H9 (cell line): Measurements from ENCODE around the gene MYO7A. TPM values are rescaled to one million over a fixed set of nuclear protein-coding genes. Genes with fewer than 3 reads are reported as not detected.

Experiments used
- DNase-seq: peaks from one replicate; pipeline ENCODE4 v3.0.0-alpha.2; 2017
- H2AFZ ChIP-seq: one replicate; pipeline ENCODE4 v1.6.1; 2013; ENCODE audit warnings: mild to moderate bottlenecking, low read length, control low read depth, moderate library complexity
- H2AK5ac ChIP-seq: 2 replicates; pipeline ENCODE4 v1.6.1; 2013; ENCODE audit warnings: low read length, control low read depth, mixed read lengths; ENCODE audit not compliant: insufficient read length
- H2BK120ac ChIP-seq: one replicate; pipeline ENCODE4 v1.6.1; 2013; ENCODE audit warnings: low read depth, mild to moderate bottlenecking, low read length, control low read depth, inconsistent platforms; ENCODE audit not compliant: poor library complexity, severe bottlenecking
- H2BK12ac ChIP-seq: 2 replicates; pipeline ENCODE4 v1.6.1; 2013; ENCODE audit warnings: low read length, control low read depth, mixed read lengths, low read depth; ENCODE audit not compliant: insufficient read length
- H2BK15ac ChIP-seq: 2 replicates; pipeline ENCODE4 v1.6.1; 2013; ENCODE audit warnings: low read depth, low read length, control low read depth
- H2BK20ac ChIP-seq: one replicate; pipeline ENCODE4 v1.6.1; 2013; ENCODE audit warnings: low read depth, mild to moderate bottlenecking, low read length, control low read depth, inconsistent platforms; ENCODE audit not compliant: poor library complexity, severe bottlenecking
- H2BK5ac ChIP-seq: 2 replicates; pipeline ENCODE4 v1.6.1; 2013; ENCODE audit warnings: low read length, control low read depth, mixed read lengths; ENCODE audit not compliant: insufficient read length
- H3K14ac ChIP-seq: 2 replicates; pipeline ENCODE4 v1.6.1; 2013; ENCODE audit warnings: low read length, control low read depth; ENCODE audit not compliant: insufficient read depth
- H3K18ac ChIP-seq: 2 replicates; pipeline ENCODE4 v1.6.1; 2013; ENCODE audit warnings: low read depth, mild to moderate bottlenecking, mixed read lengths, low read length, control low read depth; ENCODE audit not compliant: insufficient read length
- H3K23ac ChIP-seq: 2 replicates; pipeline ENCODE4 v1.6.1; 2013; ENCODE audit warnings: low read length, control low read depth, mixed read lengths, low read depth; ENCODE audit not compliant: insufficient read length
- H3K23me2 ChIP-seq: 2 replicates; pipeline ENCODE4 v1.6.1; 2013; ENCODE audit warnings: low read depth, mild to moderate bottlenecking, mixed read lengths, low read length, control low read depth; ENCODE audit not compliant: insufficient read length, poor library complexity, severe bottlenecking
- H3K27ac ChIP-seq: 2 replicates; pipeline ENCODE4 v1.5.1; 2013; ENCODE audit warnings: low read length, control low read depth, mixed read lengths, low read depth; ENCODE audit not compliant: insufficient read length
- H3K27me3 ChIP-seq: 2 replicates; pipeline ENCODE4 v1.6.1; 2013; ENCODE audit warnings: low read length, control low read depth, inconsistent platforms; ENCODE audit not compliant: insufficient read depth
- H3K4ac ChIP-seq: 2 replicates; pipeline ENCODE4 v1.6.1; 2013; ENCODE audit warnings: low read depth, mild to moderate bottlenecking, control low read depth, inconsistent platforms, low read length, moderate library complexity
- H3K4me1 ChIP-seq: 2 replicates; pipeline ENCODE4 v1.6.1; 2013; ENCODE audit warnings: low read length, control low read depth, inconsistent platforms; ENCODE audit not compliant: insufficient read depth
- H3K4me2 ChIP-seq: 2 replicates; pipeline ENCODE4 v1.6.1; 2013; ENCODE audit warnings: low read length, control low read depth, mixed read lengths; ENCODE audit not compliant: insufficient read length, insufficient read depth
- H3K56ac ChIP-seq: 2 replicates; pipeline ENCODE4 v1.6.1; 2013; ENCODE audit warnings: low read depth, mild to moderate bottlenecking, mixed read lengths, low read length, control low read depth; ENCODE audit not compliant: insufficient read length
- H3K79me1 ChIP-seq: 2 replicates; pipeline ENCODE4 v1.6.1; 2013; ENCODE audit warnings: low read depth, mild to moderate bottlenecking, moderate library complexity, low read length, control low read depth, inconsistent platforms; ENCODE audit not compliant: insufficient read depth, poor library complexity, severe bottlenecking
- H3K79me2 ChIP-seq: 2 replicates; pipeline ENCODE4 v1.6.1; 2013; ENCODE audit warnings: low read length, control low read depth, inconsistent platforms; ENCODE audit not compliant: insufficient read depth
- H3K9ac ChIP-seq: 2 replicates; pipeline ENCODE4 v1.6.1; 2013; ENCODE audit warnings: low read length, control low read depth, mixed read lengths; ENCODE audit not compliant: insufficient read length; ENCODE audit errors: extremely low read depth
- H3K9me3 ChIP-seq: one replicate; pipeline ENCODE4 v1.6.1; 2013; ENCODE audit warnings: low read depth, low read length, inconsistent platforms; ENCODE audit not compliant: control insufficient read depth
- H3T11ph ChIP-seq: one replicate; pipeline ENCODE4 v1.6.1; 2013; ENCODE audit warnings: mild to moderate bottlenecking, low read length, control low read depth, inconsistent platforms
- H4K20me1 ChIP-seq: one replicate; pipeline ENCODE4 v1.6.1; 2013; ENCODE audit not compliant: control insufficient read depth, insufficient read length, insufficient read depth
- H4K5ac ChIP-seq: 2 replicates; pipeline ENCODE4 v1.6.1; 2013; ENCODE audit warnings: low read depth, mild to moderate bottlenecking, mixed read lengths, low read length, control low read depth; ENCODE audit not compliant: insufficient read length
- H4K8ac ChIP-seq: replicated peaks from 2 replicates; pipeline ENCODE4 v1.6.1; 2013; ENCODE audit warnings: low read length, control low read depth, mixed read lengths, low read depth; ENCODE audit not compliant: insufficient read length
- H4K91ac ChIP-seq: 2 replicates; pipeline ENCODE4 v1.6.1; 2013; ENCODE audit warnings: low read depth, mild to moderate bottlenecking, moderate library complexity, mixed read lengths, low read length, control low read depth; ENCODE audit not compliant: insufficient read length
- H3K27ac Mint-ChIP-seq, 3 experiments: 2 replicates in 2 of 3; 3 replicates in 1 of 3; pipeline ENCODE4 v1.8.0; 2020 to 2021; ENCODE audit warnings: mixed read lengths in 3 of 3, mild to moderate bottlenecking in 1 of 3, moderate library complexity in 1 of 3
- H3K27me3 Mint-ChIP-seq: 2 replicates; pipeline ENCODE4 v1.8.0; 2021; ENCODE audit warnings: low read depth, mild to moderate bottlenecking, moderate library complexity, mixed read lengths
- H3K36me3 Mint-ChIP-seq, 3 experiments: 2 replicates in 2 of 3; 3 replicates in 1 of 3; pipeline ENCODE4 v1.8.0; 2020 to 2021; ENCODE audit warnings: low read depth in 3 of 3, mixed read lengths in 3 of 3; ENCODE audit not compliant: insufficient read depth in 1 of 3
- H3K4me1 Mint-ChIP-seq, 2 experiments: 2 replicates each; pipeline ENCODE4 v1.8.0; 2020; ENCODE audit warnings: mixed read lengths in 2 of 2
- H3K4me3 Mint-ChIP-seq, 2 experiments: 2 replicates in 1 of 2; 3 replicates in 1 of 2; pipeline ENCODE4 v1.8.0; 2020 to 2021; ENCODE audit warnings: mild to moderate bottlenecking in 2 of 2, mixed read lengths in 2 of 2, moderate library complexity in 1 of 2
- H3K9me3 Mint-ChIP-seq, 2 experiments: 2 replicates in 1 of 2; 3 replicates in 1 of 2; pipeline ENCODE4 v1.8.0; 2020; ENCODE audit warnings: mild to moderate bottlenecking in 2 of 2, mixed read lengths in 2 of 2, moderate library complexity in 1 of 2
- WGBS: extraction: QIAGEN DNeasy Blood & Tissue Kit; methylation state at CpG from one replicate; pipeline ENCODE4 v1.1.7; 2013; ENCODE audit warnings: missing lambda C conversion rate, low lambda C conversion rate, mixed read lengths; ENCODE audit not compliant: insufficient read length; ENCODE audit errors: extremely low coverage; 5-methylcytosine and 5-hydroxymethylcytosine counted together
- long read RNA-seq: library from polyadenylated mRNA; unstranded; transcript quantifications from one replicate; pipeline ENCODE4 v2.0.0, GENCODE V29; 2020
- total RNA-seq: library from RNA; stranded (reverse); gene quantifications from 2 replicates; pipeline ENCODE4 v1.2.1, GENCODE V29; 2021
- TF ChIP-seq, protein P1 (sequence below): fragments of 200-600 bp; sonication (generic); conservative IDR thresholded peaks from 3 replicates; pipeline ENCODE4 v1.8.0; 2021; ENCODE audit warnings: antibody characterized with exemption, mild to moderate bottlenecking

MYO7A gene
- 1.6 and 2.2 TPM in 2 replicates for total RNA-seq
- long read RNA-seq, partial matches to known transcripts: 3 of 7 reads
- long read RNA-seq, other reads (novel, unspliced or antisense): 4 of 7 reads

DNA sequence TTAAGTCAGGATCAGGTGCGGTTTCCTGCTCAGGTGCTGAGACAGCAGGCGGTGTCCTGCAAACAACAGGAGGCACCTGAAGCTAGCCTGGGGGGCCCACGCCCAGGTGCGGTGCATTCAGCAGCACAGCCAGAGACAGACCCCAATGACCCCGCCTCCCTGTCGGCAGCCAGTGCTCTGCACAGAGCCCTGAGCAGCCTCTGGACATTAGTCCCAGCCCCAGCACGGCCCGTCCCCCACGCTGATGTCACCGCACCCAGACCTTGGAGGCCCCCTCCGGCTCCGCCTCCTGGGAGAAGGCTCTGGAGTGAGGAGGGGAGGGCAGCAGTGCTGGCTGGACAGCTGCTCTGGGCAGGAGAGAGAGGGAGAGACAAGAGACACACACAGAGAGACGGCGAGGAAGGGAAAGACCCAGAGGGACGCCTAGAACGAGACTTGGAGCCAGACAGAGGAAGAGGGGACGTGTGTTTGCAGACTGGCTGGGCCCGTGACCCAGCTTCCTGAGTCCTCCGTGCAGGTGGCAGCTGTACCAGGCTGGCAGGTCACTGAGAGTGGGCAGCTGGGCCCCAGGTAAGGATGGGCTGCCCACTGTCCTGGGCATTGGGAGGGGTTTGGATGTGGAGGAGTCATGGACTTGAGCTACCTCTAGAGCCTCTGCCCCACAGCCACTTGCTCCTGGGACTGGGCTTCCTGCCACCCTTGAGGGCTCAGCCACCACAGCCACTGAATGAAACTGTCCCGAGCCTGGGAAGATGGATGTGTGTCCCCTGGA lies at the start of gene MYO7A:
TSS of gene MYO7A (plus strand) at position 327 of the 772 bp plus-strand sequence. CDS start 2,389 bp downstream, outside the sequence.
- Histone ChIP-seq H3K79me1 (no peaks in the 10 kb centered on the region), H4K20me1 (no peaks in the 10 kb centered on the region), H3K14ac (no peak within 1 kb of the TSS), H2BK5ac (no peak within 1 kb of the TSS), H2AFZ (no peak within 1 kb of the TSS), H2BK12ac (no peak within 1 kb of the TSS), H3K27me3 (no peaks in the 10 kb centered on the region), H3K56ac (no peak within 1 kb of the TSS), H3K18ac (no peak within 1 kb of the TSS), H4K91ac (no peak within 1 kb of the TSS), H3K79me2 (no peaks in the 10 kb centered on the region), H3K23me2 (peaks cover 8% of the 10 kb centered on the region), H3K4me1 (no peaks in the 10 kb centered on the region), H4K8ac (no peak within 1 kb of the TSS), H3K9ac (no peak within 1 kb of the TSS), H3K4ac (no peak within 1 kb of the TSS), H2BK120ac (no peak within 1 kb of the TSS), H3K27ac (no peak within 1 kb of the TSS), H3T11ph (no peak within 1 kb of the TSS), H4K5ac (no peak within 1 kb of the TSS), H3K4me2 (peak within 1 kb of the TSS; percentile 54), H3K23ac (no peak within 1 kb of the TSS), H3K9me3 (no peaks in the 10 kb centered on the region), H2BK15ac (no peak within 1 kb of the TSS), H2AK5ac (no peak within 1 kb of the TSS), H2BK20ac (no peak within 1 kb of the TSS)
- H3K36me3 Mint-ChIP-seq: peaks cover 0 to 6% (median 0%) of the 10 kb centered on the region in 3 experiments; a peak in 3 of 7 replicates
- no CpG with 5 or more reads among the region's 20 CpGs for WGBS
- peaks cover 5% of the 10 kb centered on the region; the same call in 1 of the 2 replicates for H3K27me3 Mint-ChIP-seq
- H3K27ac Mint-ChIP-seq: no peak within 1 kb of the TSS; a peak in 2 of 7 replicates
- H3K4me1 Mint-ChIP-seq: peaks cover 24 to 27% of the 10 kb centered on the region in 2 experiments
- TF ChIP-seq, protein P1, sequence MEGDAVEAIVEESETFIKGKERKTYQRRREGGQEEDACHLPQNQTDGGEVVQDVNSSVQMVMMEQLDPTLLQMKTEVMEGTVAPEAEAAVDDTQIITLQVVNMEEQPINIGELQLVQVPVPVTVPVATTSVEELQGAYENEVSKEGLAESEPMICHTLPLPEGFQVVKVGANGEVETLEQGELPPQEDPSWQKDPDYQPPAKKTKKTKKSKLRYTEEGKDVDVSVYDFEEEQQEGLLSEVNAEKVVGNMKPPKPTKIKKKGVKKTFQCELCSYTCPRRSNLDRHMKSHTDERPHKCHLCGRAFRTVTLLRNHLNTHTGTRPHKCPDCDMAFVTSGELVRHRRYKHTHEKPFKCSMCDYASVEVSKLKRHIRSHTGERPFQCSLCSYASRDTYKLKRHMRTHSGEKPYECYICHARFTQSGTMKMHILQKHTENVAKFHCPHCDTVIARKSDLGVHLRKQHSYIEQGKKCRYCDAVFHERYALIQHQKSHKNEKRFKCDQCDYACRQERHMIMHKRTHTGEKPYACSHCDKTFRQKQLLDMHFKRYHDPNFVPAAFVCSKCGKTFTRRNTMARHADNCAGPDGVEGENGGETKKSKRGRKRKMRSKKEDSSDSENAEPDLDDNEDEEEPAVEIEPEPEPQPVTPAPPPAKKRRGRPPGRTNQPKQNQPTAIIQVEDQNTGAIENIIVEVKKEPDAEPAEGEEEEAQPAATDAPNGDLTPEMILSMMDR: no peak
- H3K9me3 Mint-ChIP-seq: no peaks in the 10 kb centered on the region
- DNase-seq: peak; percentile 84
- peak within 1 kb of the TSS; percentile 55 to 72 for H3K4me3 Mint-ChIP-seq
